Testis (tissue), 2 donors: ENCODE data around the gene MYRFL.

ENCODE experiments used
- POLR2A ChIP-seq: fragments of 450-650 bp; IDR thresholded peaks from one replicate; pipeline ENCODE4 v1.6.1; 2017; ENCODE audit warnings: antibody characterized with exemption, mild to moderate bottlenecking, moderate library complexity
- TF ChIP-seq, protein P1 (sequence below), 3 experiments: fragments of 450-650 bp in 2 of 3; fragments of 200-600 bp in 1 of 3; sonication (generic) in 1 of 3; IDR thresholded peaks; one replicate each; pipeline ENCODE4 v1.5.1; 2016 to 2019; ENCODE audit warnings: antibody characterized with exemption in 3 of 3, mild to moderate bottlenecking in 2 of 3, moderate library complexity in 1 of 3

GRCh38 chr12:69881771-69882170 is 56.7 kb downstream of the MYRFL start:
- TF ChIP-seq, protein P1, sequence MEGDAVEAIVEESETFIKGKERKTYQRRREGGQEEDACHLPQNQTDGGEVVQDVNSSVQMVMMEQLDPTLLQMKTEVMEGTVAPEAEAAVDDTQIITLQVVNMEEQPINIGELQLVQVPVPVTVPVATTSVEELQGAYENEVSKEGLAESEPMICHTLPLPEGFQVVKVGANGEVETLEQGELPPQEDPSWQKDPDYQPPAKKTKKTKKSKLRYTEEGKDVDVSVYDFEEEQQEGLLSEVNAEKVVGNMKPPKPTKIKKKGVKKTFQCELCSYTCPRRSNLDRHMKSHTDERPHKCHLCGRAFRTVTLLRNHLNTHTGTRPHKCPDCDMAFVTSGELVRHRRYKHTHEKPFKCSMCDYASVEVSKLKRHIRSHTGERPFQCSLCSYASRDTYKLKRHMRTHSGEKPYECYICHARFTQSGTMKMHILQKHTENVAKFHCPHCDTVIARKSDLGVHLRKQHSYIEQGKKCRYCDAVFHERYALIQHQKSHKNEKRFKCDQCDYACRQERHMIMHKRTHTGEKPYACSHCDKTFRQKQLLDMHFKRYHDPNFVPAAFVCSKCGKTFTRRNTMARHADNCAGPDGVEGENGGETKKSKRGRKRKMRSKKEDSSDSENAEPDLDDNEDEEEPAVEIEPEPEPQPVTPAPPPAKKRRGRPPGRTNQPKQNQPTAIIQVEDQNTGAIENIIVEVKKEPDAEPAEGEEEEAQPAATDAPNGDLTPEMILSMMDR (IDR thresholded peaks at IDR 0.05): no peak
- no peak for TF ChIP-seq POLR2A
